Activated naive CD8-positive, alpha-beta T cell treated with anti-CD3 and anti-CD28 coated beads for 36 hours (primary cell): ENCODE measurements around the gene ZSWIM6. TPM values are rescaled to one million over a fixed set of nuclear protein-coding genes. Genes with fewer than 3 reads are reported as not detected.

Experiments
- DNase-seq: peaks from one replicate; pipeline ENCODE4 v3.0.0; 2021
- H3K27ac Mint-ChIP-seq: one replicate; pipeline ENCODE4 v1.8.0; 2022; ENCODE audit warnings: mild to moderate bottlenecking, moderate library complexity, mixed read lengths
- H3K27me3 Mint-ChIP-seq: one replicate; pipeline ENCODE4 v1.8.0; 2022; ENCODE audit warnings: mild to moderate bottlenecking, mixed read lengths
- H3K36me3 Mint-ChIP-seq: one replicate; pipeline ENCODE4 v1.8.0; 2021; ENCODE audit warnings: mild to moderate bottlenecking, mixed read lengths
- H3K4me1 Mint-ChIP-seq: one replicate; pipeline ENCODE4 v1.8.0; 2021; ENCODE audit warnings: mixed read lengths
- H3K4me3 Mint-ChIP-seq: one replicate; pipeline ENCODE4 v1.8.0; 2022; ENCODE audit warnings: mild to moderate bottlenecking, moderate library complexity, mixed read lengths
- H3K9me3 Mint-ChIP-seq: one replicate; pipeline ENCODE4 v1.8.0; 2022; ENCODE audit warnings: mixed read lengths
- total RNA-seq, 2 experiments: library from RNA; stranded (reverse); gene quantifications; one replicate each; pipeline ENCODE4 v1.2.3, GENCODE V29; 2021

ZSWIM6 gene
- total RNA-seq, 2 experiments from 2014 or later = 3.0 to 3.2 TPM

DNA sequence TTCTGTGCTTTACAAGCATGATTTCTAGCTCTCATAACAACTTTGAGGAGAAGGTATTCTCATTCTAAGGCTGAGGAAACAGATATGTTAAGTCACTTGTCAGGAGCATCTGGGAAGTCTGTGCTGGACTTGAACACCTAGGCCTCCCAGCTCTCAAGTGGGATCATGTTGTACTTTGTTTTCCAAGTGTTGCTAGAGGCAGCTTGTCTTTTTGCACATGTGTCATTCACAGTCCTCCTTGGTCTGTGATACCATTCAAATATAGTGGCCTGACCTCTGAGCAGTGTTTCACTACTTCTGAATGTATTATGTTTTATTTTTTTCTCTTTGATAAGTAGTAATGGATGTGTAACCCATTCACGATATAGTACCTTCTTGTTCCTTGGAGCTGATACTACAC lies 21.2 kb downstream of the ZSWIM6 start:
- no peaks in the 10 kb centered on the region for H3K27me3 Mint-ChIP-seq
- H3K36me3 Mint-ChIP-seq = peaks cover 9% of the 10 kb centered on the region
- peaks cover 10% of the 10 kb centered on the region for H3K9me3 Mint-ChIP-seq
- no peak for DNase-seq
- peaks cover 18% of the 10 kb centered on the region for H3K4me1 Mint-ChIP-seq
- H3K27ac Mint-ChIP-seq = no peak overlapping the region
- H3K4me3 Mint-ChIP-seq = no peak overlapping the region

- H3K9me3 Mint-ChIP-seq = peaks cover 10% of the 10 kb centered on the region
- no peak overlapping the region for H3K4me3 Mint-ChIP-seq
- H3K27ac Mint-ChIP-seq = no peak overlapping the region
- peaks cover 11% of the 10 kb centered on the region for H3K4me1 Mint-ChIP-seq
- peaks cover 9% of the 10 kb centered on the region for H3K36me3 Mint-ChIP-seq
- DNase-seq = no peak
- H3K27me3 Mint-ChIP-seq = no peaks in the 10 kb centered on the region
Measured at GRCh38 chr5:61354199-61354598, 22.1 kb downstream of the ZSWIM6 start.

- Mint-ChIP-seq H3K27me3 (no peaks in the 10 kb centered on the region), H3K4me1 (peaks cover 14% of the 10 kb centered on the region), H3K27ac (no peak overlapping the region), H3K9me3 (peaks cover 10% of the 10 kb centered on the region), H3K36me3 (peaks cover 17% of the 10 kb centered on the region), H3K4me3 (no peak overlapping the region)
- peak; percentile 8 for DNase-seq
Measured at GRCh38 chr5:61357745-61358144, 25.7 kb downstream of the ZSWIM6 start.

DNA sequence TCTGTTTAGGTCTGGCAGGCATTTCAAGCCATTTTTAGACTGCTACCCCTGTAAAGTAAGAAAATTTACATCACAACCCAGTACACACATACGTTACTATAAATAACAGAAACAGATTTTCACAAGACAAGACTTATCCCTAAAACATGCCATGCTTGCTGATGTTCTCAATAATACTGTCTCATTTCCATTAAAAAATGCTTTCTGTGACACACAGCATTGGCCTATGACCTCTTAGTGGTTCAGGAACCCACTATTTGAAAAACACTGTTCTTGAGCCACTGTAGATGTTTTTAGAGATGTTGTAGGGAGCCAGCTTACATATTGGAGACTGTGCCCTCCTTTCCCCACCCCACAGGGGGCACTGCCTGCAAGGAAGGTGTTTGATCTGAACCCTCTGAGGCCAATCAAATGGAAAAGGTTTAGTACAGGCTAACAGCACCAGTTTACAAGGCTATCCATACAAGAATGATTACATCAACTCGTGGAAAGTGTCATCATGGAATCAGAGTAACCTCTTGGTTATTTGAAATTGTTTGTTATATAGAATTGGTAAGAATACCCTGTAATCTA lies 30.8 kb downstream of the ZSWIM6 start:
- no peak for DNase-seq

GRCh38 chr5:61363401-61364114 lies 31.5 kb downstream of the ZSWIM6 start:
- no peak overlapping the region for H3K27ac Mint-ChIP-seq
- H3K4me3 Mint-ChIP-seq = no peak overlapping the region
- DNase-seq = no peak
- peaks cover 7% of the 10 kb centered on the region for H3K36me3 Mint-ChIP-seq
- H3K27me3 Mint-ChIP-seq = no peaks in the 10 kb centered on the region
- peaks cover 13% of the 10 kb centered on the region for H3K4me1 Mint-ChIP-seq
- H3K9me3 Mint-ChIP-seq = no peaks in the 10 kb centered on the region

More for the DNA sequence above, 30.8 kb downstream of the ZSWIM6 start:
- H3K27ac Mint-ChIP-seq = no peak overlapping the region
- no peaks in the 10 kb centered on the region for H3K27me3 Mint-ChIP-seq
- no peak overlapping the region for H3K4me3 Mint-ChIP-seq
- peaks cover 1% of the 10 kb centered on the region for H3K9me3 Mint-ChIP-seq
- peaks cover 9% of the 10 kb centered on the region for H3K36me3 Mint-ChIP-seq
- peaks cover 13% of the 10 kb centered on the region for H3K4me1 Mint-ChIP-seq

- H3K27ac Mint-ChIP-seq = no peak overlapping the region
- no peaks in the 10 kb centered on the region for H3K27me3 Mint-ChIP-seq
- H3K4me1 Mint-ChIP-seq = peaks cover 5% of the 10 kb centered on the region
- no peak overlapping the region for H3K4me3 Mint-ChIP-seq
- no peaks in the 10 kb centered on the region for H3K9me3 Mint-ChIP-seq
- no peak for DNase-seq
- peaks cover 2% of the 10 kb centered on the region for H3K36me3 Mint-ChIP-seq
Measured at GRCh38 chr5:61366497-61367240, 34.6 kb downstream of the ZSWIM6 start.

GRCh38 chr5:61370506-61370905 lies 38.4 kb downstream of the ZSWIM6 start:
- Mint-ChIP-seq H3K27ac (no peak overlapping the region), H3K9me3 (peaks cover under 1% of the 10 kb centered on the region), H3K36me3 (peaks cover 5% of the 10 kb centered on the region), H3K27me3 (no peaks in the 10 kb centered on the region), H3K4me1 (peaks cover 3% of the 10 kb centered on the region), H3K4me3 (no peak overlapping the region)
- DNase-seq = no peak

- Mint-ChIP-seq H3K27me3 (no peaks in the 10 kb centered on the region), H3K4me1 (peaks cover 3% of the 10 kb centered on the region), H3K9me3 (peaks cover 2% of the 10 kb centered on the region), H3K36me3 (peaks cover 6% of the 10 kb centered on the region), H3K4me3 (no peak overlapping the region), H3K27ac (no peak overlapping the region)
- no peak for DNase-seq
Measured at GRCh38 chr5:61371474-61371873, 39.4 kb downstream of the ZSWIM6 start.

DNA sequence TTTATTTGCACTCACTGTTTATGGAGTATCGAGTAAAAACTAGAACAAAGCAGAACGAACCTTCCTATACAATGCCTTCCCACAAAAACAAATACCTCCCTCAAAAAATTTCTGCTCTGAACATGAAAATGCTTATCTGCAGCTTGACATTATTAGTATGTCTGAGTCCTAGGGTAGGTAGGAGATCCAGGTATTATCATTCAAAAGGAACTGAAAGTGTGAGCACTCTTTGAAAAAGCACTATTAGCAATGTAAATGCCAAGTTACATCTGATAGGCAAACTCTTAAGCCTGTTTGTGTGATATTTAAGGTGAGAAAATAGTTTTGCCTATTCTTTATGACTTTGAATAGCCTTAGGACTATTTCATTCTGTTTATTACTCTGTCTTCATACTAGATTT lies 47.6 kb downstream of the ZSWIM6 start:
- H3K36me3 Mint-ChIP-seq = peaks cover 10% of the 10 kb centered on the region
- H3K27me3 Mint-ChIP-seq = no peaks in the 10 kb centered on the region
- DNase-seq = no peak
- no peak overlapping the region for H3K27ac Mint-ChIP-seq
- H3K4me1 Mint-ChIP-seq = no peaks in the 10 kb centered on the region
- peaks cover 2% of the 10 kb centered on the region for H3K9me3 Mint-ChIP-seq
- H3K4me3 Mint-ChIP-seq = no peak overlapping the region

DNA sequence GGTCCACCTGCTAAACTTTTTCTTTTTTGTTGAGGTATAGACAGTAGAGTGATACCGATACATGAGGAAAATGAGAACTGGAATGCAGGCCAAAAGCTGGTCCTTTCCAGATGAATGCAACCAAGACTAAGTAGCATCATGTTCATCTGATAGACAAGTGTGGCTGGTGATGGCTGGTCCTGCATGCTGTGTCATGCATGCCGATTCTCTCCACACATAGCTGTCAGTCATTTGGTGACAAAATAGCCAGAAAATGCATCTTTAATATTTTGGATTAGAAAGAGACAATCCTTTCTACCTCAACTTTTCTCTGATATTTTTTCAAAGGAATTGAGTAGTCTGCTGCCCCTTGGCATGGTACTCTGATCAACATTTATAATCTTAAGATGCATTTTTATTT lies 49.9 kb downstream of the ZSWIM6 start:
- Mint-ChIP-seq H3K4me3 (no peak overlapping the region), H3K27me3 (no peaks in the 10 kb centered on the region), H3K27ac (no peak overlapping the region), H3K36me3 (peaks cover 6% of the 10 kb centered on the region), H3K9me3 (no peaks in the 10 kb centered on the region), H3K4me1 (peaks cover 6% of the 10 kb centered on the region)
- DNase-seq = no peak

- H3K36me3 Mint-ChIP-seq = peaks cover 5% of the 10 kb centered on the region
- DNase-seq = no peak
- H3K27me3 Mint-ChIP-seq = no peaks in the 10 kb centered on the region
- no peak overlapping the region for H3K4me3 Mint-ChIP-seq
- no peak overlapping the region for H3K27ac Mint-ChIP-seq
- peaks cover 15% of the 10 kb centered on the region for H3K4me1 Mint-ChIP-seq
- H3K9me3 Mint-ChIP-seq = no peaks in the 10 kb centered on the region
Measured at GRCh38 chr5:61385627-61386026, 53.6 kb downstream of the ZSWIM6 start.

DNA sequence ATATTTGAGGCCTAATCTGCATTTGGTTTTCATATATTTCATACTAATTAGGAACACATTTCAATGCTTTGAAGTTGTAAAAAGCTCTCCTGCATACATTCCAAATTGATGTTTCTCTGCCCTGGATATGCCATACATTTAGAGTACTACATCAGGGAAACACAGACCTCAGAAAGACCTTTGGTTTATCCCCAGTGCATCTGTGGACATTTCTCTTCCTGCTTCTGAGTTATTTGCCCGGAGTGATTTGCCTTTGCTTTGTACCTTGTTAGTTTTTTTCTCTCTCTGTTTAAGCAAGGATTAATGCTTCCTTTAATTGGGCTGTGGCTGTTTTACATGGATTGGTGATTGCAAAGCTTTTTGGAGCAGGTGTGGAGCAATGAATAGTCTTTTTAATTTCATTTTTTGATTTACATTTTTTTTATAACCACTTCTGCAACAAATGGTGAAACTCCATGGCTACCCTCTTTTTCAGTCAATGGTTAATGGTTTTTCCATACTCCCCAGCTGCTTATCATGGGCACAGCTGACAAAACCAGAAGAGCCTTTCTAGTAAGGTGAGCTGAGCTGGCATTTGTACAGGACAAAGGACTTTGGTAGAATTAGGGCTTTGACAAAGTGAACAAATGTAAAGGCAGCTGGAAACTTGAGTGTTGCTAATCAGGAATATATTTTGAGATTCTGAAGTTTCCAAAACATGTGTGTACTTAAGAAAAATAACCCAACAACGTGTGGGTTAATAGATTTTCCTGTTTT lies 54.2 kb downstream of the ZSWIM6 start:
- no peaks in the 10 kb centered on the region for H3K9me3 Mint-ChIP-seq
- H3K4me3 Mint-ChIP-seq = no peak overlapping the region
- H3K4me1 Mint-ChIP-seq = peaks cover 15% of the 10 kb centered on the region
- no peaks in the 10 kb centered on the region for H3K27me3 Mint-ChIP-seq
- H3K27ac Mint-ChIP-seq = no peak overlapping the region
- H3K36me3 Mint-ChIP-seq = peaks cover 9% of the 10 kb centered on the region
- DNase-seq = no peak

GRCh38 chr5:61389609-61390008 lies 57.6 kb downstream of the ZSWIM6 start:
- Mint-ChIP-seq H3K36me3 (peaks cover 13% of the 10 kb centered on the region), H3K4me3 (no peak overlapping the region), H3K4me1 (peaks cover 19% of the 10 kb centered on the region), H3K27me3 (no peaks in the 10 kb centered on the region), H3K9me3 (no peaks in the 10 kb centered on the region), H3K27ac (no peak overlapping the region)
- no peak for DNase-seq

GRCh38 chr5:61394078-61394704 lies 62.1 kb downstream of the ZSWIM6 start:
- H3K27me3 Mint-ChIP-seq = no peaks in the 10 kb centered on the region
- no peak overlapping the region for H3K4me3 Mint-ChIP-seq
- peaks cover 15% of the 10 kb centered on the region for H3K36me3 Mint-ChIP-seq
- H3K9me3 Mint-ChIP-seq = peaks cover 1% of the 10 kb centered on the region
- no peak for DNase-seq
- peaks cover 5% of the 10 kb centered on the region for H3K4me1 Mint-ChIP-seq
- H3K27ac Mint-ChIP-seq = no peak overlapping the region

GRCh38 chr5:61394793-61395192 lies 62.7 kb downstream of the ZSWIM6 start:
- H3K27ac Mint-ChIP-seq = no peak overlapping the region
- no peak for DNase-seq
- H3K36me3 Mint-ChIP-seq = peaks cover 15% of the 10 kb centered on the region
- H3K27me3 Mint-ChIP-seq = no peaks in the 10 kb centered on the region
- peaks cover 1% of the 10 kb centered on the region for H3K9me3 Mint-ChIP-seq
- no peak overlapping the region for H3K4me3 Mint-ChIP-seq
- peaks cover 8% of the 10 kb centered on the region for H3K4me1 Mint-ChIP-seq
